ENCODE results near the gene DNAH8.
"Not testable (repeated sequence)": the region's sequence is repeated elsewhere in the genome, so short reads cannot be mapped to it uniquely, and the experiment has no call there.

DNAH8 gene

GRCh38 chr6:38912378-38912777 is 197.3 kb downstream of the DNAH8 start:
- DNase-seq (ENCODE audit: low spot score), result no peak
- TF ChIP-seq CTCF (IDR thresholded peaks at IDR 0.05; ENCODE audit: extremely low read depth, missing control alignments), result no peak

- TF ChIP-seq CTCF (IDR thresholded peaks at IDR 0.05; ENCODE audit: extremely low read depth, missing control alignments), result no peak
- DNase-seq (ENCODE audit: low spot score), result no peak
Observed at GRCh38 chr6:38915205-38915925, 200.3 kb downstream of the DNAH8 start.

GRCh38 chr6:38921540-38921939 is 206.4 kb downstream of the DNAH8 start:
- not testable (repeated sequence) for DNase-seq (ENCODE audit: low spot score)

- no peak for TF ChIP-seq CTCF (IDR thresholded peaks at IDR 0.05; ENCODE audit: extremely low read depth, missing control alignments)
- no peak for DNase-seq (ENCODE audit: low spot score)
Observed at GRCh38 chr6:38924791-38925509, 209.8 kb downstream of the DNAH8 start.

GRCh38 chr6:38929560-38929959 is 214.4 kb downstream of the DNAH8 start:
- no peak for DNase-seq (ENCODE audit: low spot score)
- TF ChIP-seq CTCF (IDR thresholded peaks at IDR 0.05; ENCODE audit: extremely low read depth, missing control alignments), result no peak

GRCh38 chr6:38933426-38933825 is 218.3 kb downstream of the DNAH8 start:
- TF ChIP-seq CTCF (IDR thresholded peaks at IDR 0.05; ENCODE audit: extremely low read depth, missing control alignments), result no peak
- DNase-seq (ENCODE audit: low spot score), result peak; percentile 9

- TF ChIP-seq CTCF (IDR thresholded peaks at IDR 0.05; ENCODE audit: extremely low read depth, missing control alignments), result no peak
- no peak for DNase-seq (ENCODE audit: low spot score)
Observed at GRCh38 chr6:38935051-38935450, 219.9 kb downstream of the DNAH8 start.
